ENCODE results near the gene MEIKIN.

- TF ChIP-seq SUZ12 (IDR thresholded peaks at IDR 0.05; ENCODE audit: extremely low read depth, insufficient read depth, insufficient read length), result no peak
- TF ChIP-seq ZNF274 (IDR thresholded peaks at IDR 0.05; ENCODE audit: low read depth, low read length), result no peak
Observed at GRCh38 chr5:131787736-131788135, 157.7 kb downstream of the MEIKIN start.

All from NT2/D1 (cell line).